ENCODE results near the gene GHSR.

Gene GHSR

GRCh38 chr3:172415323-172415722, 32.9 kb downstream of the GHSR start:
- DNase-seq, result no peak

GRCh38 chr3:172411478-172411947, 36.7 kb downstream of the GHSR start:
- no peak for DNase-seq

- DNase-seq, result no peak
Observed at GRCh38 chr3:172410702-172411477, 37.4 kb downstream of the GHSR start.

GRCh38 chr3:172407872-172408271, 40.4 kb downstream of the GHSR start:
- no peak for DNase-seq

GRCh38 chr3:172405914-172406313, 42.3 kb downstream of the GHSR start:
- DNase-seq, result no peak

- DNase-seq, result no peak
Observed at GRCh38 chr3:172404237-172404962, 43.9 kb downstream of the GHSR start.

- DNase-seq, result no peak
Observed at GRCh38 chr3:172402892-172403643, 45.2 kb downstream of the GHSR start.

- DNase-seq, result no peak
Observed at GRCh38 chr3:172402090-172402489, 46.2 kb downstream of the GHSR start.

GRCh38 chr3:172398484-172398883, 49.8 kb downstream of the GHSR start:
- no peak for DNase-seq

GRCh38 chr3:172397716-172398405, 50.4 kb downstream of the GHSR start:
- no peak for DNase-seq

- DNase-seq, result no peak
Observed at GRCh38 chr3:172396400-172396799, 51.9 kb downstream of the GHSR start.

GRCh38 chr3:172394692-172395091, 53.6 kb downstream of the GHSR start:
- DNase-seq, result no peak

Measured in stimulated activated naive CD4-positive, alpha-beta T cell (primary cell).